ENCODE measurements around the gene HSCB. TPM values are rescaled to one million over a fixed set of nuclear protein-coding genes. Genes with fewer than 3 reads are reported as not detected.

HSCB gene
- total RNA-seq, 1 experiment from 2014 or later = 10.2 TPM

- TF ChIP-seq REST (IDR thresholded peaks at IDR 0.05; ENCODE audit: insufficient read depth in 1 of 2, low read depth in 2 of 2, low read length in 1 of 2) = no peak
- no peak for TF ChIP-seq POLR2AphosphoS5 (IDR thresholded peaks at IDR 0.05; ENCODE audit: low read depth, low read length)
- TF ChIP-seq SIN3A (IDR thresholded peaks at IDR 0.05; ENCODE audit: borderline replicate concordance, insufficient read depth, low read depth, low read length) = no peak
- no peak for TF ChIP-seq TCF7L2 (IDR thresholded peaks at IDR 0.05; ENCODE audit: low read depth, low read length)
- no peak for TF ChIP-seq CTCF (IDR thresholded peaks at IDR 0.05)
- ChIA-PET POLR2A (no interaction called here), CTCF (no interaction called here)
- Histone ChIP-seq H3K27ac (ENCODE audit: low read length) (no peak overlapping the region), H3K27me3 (ENCODE audit: control insufficient read depth, insufficient read depth, low read length) (no peaks in the 10 kb centered on the region), H3K4me1 (ENCODE audit: control insufficient read depth, insufficient read depth, low read length) (no peaks in the 10 kb centered on the region; the same call in 1 of the 2 replicates), H3K4me3 (ENCODE audit: low read depth in 2 of 2, low read length in 2 of 2) (no peak overlapping the region), H3K9me3 (ENCODE audit: control insufficient read depth, insufficient read depth, low read depth, low read length) (no peaks in the 10 kb centered on the region), H3K36me3 (ENCODE audit: control insufficient read depth, insufficient read depth, low read length) (peaks cover 29% of the 10 kb centered on the region)
- in situ Hi-C loops (cut with HindIII; ENCODE audit: low pct_unique_long_range_greater_than_20kb, low sequenced_read_pairs) (no loop called here), intact Hi-C loops (cut with micrococcal nuclease; ENCODE audit: unreplicated experiment) (no loop called here)
- DNase-seq (ENCODE audit: low read depth, low spot score) (no peak), ATAC-seq (no peak)
- BruUV-seq (replicated peaks) = no TSS peak
Measured at GRCh38 chr22:28795932-28796856, 54.4 kb downstream of the HSCB start.

DNA sequence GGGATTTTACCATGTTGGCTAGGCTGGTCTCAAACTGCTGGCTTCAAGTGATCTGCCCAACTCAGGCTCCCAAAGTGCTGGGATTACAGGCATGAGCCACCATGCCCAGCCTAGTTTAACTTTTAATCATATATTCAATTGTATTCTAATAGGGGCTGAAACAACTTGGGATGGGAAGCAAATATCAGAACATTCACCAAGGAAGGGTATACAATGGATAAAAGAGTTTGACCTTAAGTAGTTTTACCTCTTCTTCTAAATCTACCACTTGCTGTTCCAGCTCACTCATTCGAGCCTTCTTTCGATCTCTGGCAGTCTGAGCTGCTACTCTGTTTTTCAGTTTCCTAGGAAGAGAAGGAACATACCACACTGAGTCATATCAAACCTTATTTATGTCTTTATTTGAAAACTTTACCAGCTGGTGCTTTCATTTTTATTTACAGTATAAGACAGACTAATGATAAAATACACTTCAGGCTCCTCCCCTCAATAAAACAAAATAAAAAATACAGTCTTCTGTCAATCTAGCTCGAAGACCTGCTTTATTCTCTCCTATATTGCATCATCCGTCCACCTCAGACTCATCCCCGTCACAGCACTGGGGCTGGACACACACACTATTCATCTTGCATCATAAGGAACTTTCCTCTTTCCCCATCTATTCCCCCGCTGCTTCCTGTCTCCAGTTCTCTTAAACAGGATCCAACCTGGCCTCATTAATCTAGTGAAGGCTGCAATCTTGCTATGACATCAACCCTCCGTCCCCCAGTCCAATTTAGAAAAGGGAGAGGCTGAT is 57.2 kb downstream of the HSCB start:
- Histone ChIP-seq H3K27me3 (ENCODE audit: control insufficient read depth, insufficient read depth, low read length) (no peaks in the 10 kb centered on the region), H3K4me3 (ENCODE audit: low read depth in 2 of 2, low read length in 2 of 2) (peak overlapping the region; percentile 77 to 95), H3K27ac (ENCODE audit: low read length) (peak overlapping the region; percentile 96), H3K36me3 (ENCODE audit: control insufficient read depth, insufficient read depth, low read length) (peaks cover 26% of the 10 kb centered on the region), H3K4me1 (ENCODE audit: control insufficient read depth, insufficient read depth, low read length) (peaks cover 9% of the 10 kb centered on the region; the same call in 1 of the 2 replicates), H3K9me3 (ENCODE audit: control insufficient read depth, insufficient read depth, low read depth, low read length) (no peaks in the 10 kb centered on the region)
- ChIA-PET POLR2A (no interaction called here), CTCF (no interaction called here)
- TF ChIP-seq REST (IDR thresholded peaks at IDR 0.05; ENCODE audit: insufficient read depth in 1 of 2, low read depth in 2 of 2, low read length in 1 of 2) (no peak), POLR2AphosphoS5 (IDR thresholded peaks at IDR 0.05; ENCODE audit: low read depth, low read length) (no peak), SIN3A (IDR thresholded peaks at IDR 0.05; ENCODE audit: borderline replicate concordance, insufficient read depth, low read depth, low read length) (no peak), TCF7L2 (IDR thresholded peaks at IDR 0.05; ENCODE audit: low read depth, low read length) (no peak), CTCF (IDR thresholded peaks at IDR 0.05) (no peak)
- DNase-seq (ENCODE audit: low read depth, low spot score) = peak; percentile 51
- no TSS peak for BruUV-seq (replicated peaks)
- in situ Hi-C loops (cut with HindIII; ENCODE audit: low pct_unique_long_range_greater_than_20kb, low sequenced_read_pairs) = no loop called here
- no peak for ATAC-seq
- intact Hi-C loops (cut with micrococcal nuclease; ENCODE audit: unreplicated experiment) = no loop called here

All from Panc1 (cell line).